GM19372 (cell line): ENCODE results near the gene BTBD10.
"Not testable (repeated sequence)": the region's sequence is repeated elsewhere in the genome, so short reads cannot be mapped to it uniquely, and the experiment has no call there.

Experiments used
- ATAC-seq: cut with Tn5 transposase; IDR thresholded peaks from one replicate; pipeline ENCODE4 v1.9.1; 2021; ENCODE audit warnings: mild to moderate bottlenecking, low read depth, moderate library complexity; ENCODE audit not compliant: unreplicated experiment

BTBD10 gene

DNA sequence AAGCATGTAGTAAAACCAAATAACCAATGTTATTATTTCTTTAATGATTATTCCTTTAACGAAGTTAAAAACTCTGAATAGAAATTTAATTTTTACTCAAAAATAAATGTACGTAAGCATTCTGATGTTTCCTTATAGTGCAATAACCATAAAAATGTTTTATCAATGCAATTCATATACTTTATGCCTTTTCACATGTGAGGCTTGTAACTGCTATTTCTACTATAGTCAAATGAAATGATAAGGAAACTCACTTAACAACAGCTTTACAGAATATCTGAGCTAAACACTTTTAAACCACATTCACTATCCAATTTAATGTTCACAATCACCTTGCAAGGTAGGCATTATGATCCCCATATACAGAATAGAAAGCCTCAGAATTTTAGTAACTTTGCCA lies 17.4 kb downstream of the BTBD10 start:
- no peak for ATAC-seq

DNA sequence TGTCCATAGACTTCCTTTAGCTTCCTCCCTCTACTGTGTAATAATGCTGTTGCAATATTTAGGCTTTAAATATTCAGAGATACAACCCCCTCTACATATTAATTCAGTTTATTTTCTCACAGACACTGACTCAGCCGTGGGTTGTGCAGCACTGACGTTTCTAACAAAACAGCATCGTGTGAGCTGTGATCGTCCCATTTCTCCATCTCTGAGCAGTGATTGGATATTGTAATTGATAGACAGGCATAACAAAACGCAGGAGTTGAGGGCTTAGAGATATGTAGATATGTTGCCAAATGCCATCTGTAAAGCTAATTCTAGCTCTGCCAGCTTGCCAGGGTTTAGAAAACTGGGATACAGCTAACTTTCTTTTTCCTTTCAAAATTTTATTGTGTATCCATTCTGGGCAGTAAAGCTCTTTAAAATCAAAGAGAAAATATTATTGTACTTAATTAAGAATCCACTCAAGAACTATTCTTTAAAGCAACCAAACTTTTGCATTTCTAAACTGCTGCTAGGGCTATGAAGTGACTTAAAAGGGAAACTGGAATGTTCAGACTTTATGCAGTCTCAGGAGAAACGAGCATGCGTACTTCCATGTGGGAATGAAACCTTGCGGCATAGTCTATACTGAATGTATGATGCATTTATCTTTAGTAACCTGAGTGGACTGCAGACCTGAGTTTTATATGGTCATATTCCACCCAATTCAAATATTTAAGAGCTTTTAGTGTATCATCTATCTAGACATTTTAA lies 22.7 kb downstream of the BTBD10 start:
- no peak for ATAC-seq

DNA sequence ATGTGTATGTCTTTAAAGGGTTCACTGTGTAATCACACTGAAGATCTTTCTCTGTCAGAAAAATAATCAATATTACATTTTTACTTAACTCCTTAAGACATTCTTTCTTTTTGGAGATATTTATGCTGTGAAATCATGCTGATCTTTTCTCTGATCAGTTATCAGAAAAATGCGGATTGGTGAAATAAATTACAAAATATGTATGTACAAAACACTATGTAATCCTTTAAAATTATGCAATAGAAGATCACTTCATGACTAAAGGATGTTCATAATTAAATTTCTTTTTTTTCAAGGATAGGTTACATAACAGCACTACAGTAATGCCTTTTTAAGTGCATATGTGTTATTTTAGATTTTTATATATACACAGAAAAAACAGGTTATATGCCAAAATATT lies 24.7 kb downstream of the BTBD10 start:
- no peak for ATAC-seq

DNA sequence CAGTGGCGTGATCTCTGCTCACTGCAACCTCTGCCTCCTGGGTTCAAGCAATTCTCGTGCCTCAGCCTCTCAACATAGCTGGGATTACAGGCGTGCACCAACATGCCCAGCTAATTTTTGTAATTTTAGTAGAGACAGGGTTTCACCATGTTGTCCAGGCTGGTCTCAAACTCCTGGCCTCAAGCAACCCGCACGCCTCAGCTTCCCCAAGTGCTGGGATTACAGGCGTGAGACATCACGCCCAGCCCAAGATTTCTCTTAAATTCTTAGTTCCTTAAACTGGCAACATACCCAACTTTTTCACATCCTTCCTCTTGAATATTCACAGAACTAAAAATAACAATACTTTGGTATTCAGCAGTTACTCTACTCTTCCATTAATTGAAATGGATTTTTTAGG lies 26.2 kb downstream of the BTBD10 start:
- not testable (repeated sequence) for ATAC-seq

DNA sequence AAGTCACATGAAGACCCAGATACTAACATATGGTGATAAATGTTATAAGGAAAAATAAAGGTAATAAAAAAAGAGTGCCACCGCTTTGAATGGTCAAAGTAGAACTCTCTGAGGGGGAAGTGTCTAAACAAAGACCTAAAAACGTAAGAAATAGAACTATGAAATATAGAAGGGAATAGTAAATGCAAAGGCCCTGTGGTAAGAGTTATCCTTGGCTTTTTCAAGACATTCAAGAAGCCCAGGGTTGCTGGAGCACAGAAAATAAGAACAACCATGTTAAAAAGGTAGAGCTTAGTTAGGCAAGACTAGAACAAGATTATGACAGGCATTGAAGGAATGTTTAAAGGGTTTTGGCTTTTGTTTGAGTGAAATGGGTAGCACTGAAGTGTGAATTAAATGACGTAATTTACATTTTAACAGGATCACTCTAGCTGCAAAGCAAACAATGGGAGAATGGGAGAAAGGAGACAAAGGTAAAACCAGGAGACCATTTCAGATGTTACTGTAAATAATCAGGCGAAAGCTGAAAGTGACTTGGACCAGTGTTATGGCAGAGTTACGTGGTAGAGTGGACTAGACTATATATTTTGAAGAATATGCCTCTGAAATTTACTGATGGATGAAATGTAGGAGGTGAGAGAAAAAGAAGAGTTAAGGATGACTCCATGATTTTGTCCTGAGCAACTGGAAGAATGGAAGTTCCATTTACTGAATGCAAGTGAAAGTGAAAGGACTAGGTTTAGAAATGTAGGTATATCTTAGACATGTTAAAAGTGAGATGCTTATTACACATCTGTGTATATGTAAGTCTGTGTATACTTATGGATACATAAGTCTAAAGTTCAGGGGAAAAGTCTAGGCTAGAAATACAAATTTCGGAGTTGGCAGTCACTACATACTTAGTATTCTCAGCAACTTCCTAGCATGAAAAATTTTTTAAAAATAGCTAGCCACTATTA lies 28.5 kb downstream of the BTBD10 start:
- no peak for ATAC-seq

DNA sequence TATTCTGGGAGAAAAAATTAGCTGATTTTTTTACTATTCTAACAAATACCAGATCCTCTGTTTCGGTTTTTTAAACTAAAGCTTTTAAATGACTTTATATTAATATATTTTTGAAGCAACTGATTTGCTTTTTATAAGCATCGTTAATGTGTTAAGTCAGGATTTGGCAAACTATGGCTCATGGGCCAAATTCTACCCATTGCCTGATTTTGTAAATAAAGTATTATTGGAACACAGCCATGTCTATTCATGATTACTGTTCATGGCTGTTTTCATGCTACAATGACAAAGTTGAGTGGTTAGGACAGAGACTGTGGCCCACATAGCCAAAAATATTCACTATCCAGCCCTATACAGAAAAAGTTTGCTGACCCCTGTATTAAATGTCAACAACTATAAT lies 29.6 kb downstream of the BTBD10 start:
- ATAC-seq = no peak

DNA sequence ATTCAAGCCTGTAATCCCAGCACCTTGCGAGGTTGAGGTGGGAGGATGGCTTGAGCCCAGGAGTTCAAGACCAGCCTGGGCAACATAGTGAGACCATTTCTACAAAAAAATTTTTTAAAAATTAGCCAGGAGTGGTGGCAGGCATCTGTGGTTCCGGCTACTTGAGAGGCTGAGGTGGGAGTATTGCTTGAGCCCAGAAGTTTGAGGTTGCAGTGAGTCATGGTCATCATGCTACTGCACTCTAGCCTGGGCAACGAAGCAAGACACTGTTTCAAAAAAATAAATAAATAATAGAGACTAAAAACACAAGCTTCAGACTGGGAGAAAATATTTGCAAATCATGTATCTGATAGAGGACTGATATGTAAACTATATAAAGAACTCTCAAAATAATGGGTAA lies 33.2 kb downstream of the BTBD10 start:
- ATAC-seq = no peak

DNA sequence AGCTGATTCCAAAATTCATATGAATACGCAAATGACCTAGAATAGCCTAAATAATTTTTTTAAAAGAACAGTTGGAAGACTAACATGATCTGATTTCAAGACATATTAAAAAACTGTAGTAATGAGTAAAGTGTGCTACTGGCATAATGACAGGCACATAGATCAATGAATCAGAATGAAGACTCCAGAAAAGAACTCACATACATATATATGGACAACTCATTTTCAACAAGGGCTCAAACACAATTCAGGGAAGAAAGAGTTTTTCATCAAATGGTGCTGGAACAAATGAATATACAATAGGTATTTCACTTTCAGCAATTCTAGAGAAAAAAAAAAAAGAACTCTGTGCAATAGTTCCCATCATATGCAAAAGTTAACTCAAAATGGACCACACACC lies 33.7 kb downstream of the BTBD10 start:
- no peak for ATAC-seq

DNA sequence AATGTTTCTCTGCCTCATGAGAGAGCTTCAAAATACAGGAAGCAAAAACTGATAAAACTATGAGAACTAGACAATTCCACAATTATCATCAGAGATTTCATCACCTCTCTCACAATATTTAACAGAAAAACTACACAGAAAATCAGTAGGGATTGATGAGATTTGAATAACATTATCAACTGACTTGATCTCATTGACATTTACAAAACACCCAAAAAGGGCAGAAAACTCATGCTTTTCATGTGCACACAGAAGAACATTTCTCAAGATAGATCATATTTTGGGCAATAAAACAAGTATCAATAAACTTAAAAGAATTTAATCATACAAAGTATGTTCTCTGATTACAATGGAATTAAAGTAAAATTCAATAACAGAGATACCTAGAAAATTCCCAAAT lies 35.6 kb downstream of the BTBD10 start:
- ATAC-seq = no peak

DNA sequence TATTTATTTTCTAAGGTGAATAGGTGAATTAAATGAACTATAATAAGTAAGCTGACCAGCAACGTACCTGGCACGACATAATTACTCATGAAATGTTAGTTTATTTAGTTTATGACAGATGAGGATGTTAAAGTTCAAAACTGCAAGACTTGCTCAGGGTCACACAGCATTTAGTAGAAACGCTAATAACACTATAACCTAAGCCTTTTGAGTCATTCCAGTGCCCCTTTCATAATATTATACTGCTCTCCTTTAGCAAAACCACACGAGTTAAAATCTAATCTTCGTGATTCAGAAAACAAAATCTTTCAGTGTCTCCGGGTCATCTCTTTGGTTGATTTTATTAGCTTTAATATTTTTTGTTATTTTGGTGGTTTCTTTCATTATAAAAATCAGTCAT lies 39.6 kb downstream of the BTBD10 start:
- no peak for ATAC-seq

DNA sequence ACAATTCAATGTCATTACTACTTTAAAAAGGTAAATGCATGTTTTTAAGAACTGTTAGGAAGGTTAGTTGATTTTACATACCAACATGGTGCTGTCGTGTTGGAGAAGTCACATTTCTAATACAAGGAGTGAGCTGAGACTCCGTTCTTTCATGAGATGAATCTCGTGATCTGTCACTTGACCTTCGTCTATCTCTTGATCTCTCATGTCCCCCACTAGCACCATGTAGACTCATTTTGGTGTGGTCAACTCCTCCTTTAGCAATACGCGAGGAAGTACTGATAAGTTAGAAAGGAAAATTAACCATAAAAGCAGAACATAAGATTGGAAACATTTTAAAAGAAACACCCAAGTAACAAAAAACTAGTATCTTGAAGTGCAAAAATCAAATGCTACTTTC lies 41.5 kb downstream of the BTBD10 start:
- ATAC-seq = no peak

DNA sequence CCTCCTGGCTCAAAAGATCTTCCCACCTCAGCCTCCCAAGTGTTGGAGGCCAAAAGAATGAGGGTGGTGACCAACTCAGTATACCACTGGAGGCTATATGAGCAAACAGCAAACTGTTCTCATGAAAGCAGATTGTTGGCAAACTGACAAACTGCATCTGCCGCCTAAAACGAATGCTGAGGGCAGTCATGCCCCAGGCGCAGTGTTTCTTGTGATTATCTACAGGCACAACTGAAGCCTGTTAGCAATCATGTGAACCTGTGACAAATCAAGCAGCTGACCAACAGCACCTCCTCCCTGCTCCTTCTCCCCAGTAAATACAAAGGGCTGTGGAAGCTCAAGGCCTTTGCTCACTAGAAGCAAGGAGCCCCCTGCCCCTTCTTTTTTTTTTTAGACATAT lies 47.8 kb downstream of the BTBD10 start:
- ATAC-seq = no peak

DNA sequence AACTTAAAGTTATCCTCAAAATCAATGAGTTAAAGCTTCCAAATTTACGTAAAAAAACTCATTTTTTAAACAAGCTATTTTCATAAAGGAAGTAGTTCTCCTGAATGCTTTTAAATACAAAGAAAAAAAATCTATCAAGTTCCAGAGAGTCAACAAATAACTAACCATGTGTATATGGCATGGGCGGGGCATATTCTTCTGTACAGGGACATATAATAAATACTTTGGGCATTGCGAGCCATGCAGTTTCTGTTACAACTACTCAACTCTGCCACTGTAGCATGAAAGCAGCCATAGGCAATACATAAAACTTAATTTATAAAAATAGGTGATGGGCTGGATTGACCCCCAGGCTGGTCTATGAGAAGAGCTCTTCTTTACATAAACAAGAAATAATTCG lies 57.8 kb downstream of the BTBD10 start:
- ATAC-seq = no peak

DNA sequence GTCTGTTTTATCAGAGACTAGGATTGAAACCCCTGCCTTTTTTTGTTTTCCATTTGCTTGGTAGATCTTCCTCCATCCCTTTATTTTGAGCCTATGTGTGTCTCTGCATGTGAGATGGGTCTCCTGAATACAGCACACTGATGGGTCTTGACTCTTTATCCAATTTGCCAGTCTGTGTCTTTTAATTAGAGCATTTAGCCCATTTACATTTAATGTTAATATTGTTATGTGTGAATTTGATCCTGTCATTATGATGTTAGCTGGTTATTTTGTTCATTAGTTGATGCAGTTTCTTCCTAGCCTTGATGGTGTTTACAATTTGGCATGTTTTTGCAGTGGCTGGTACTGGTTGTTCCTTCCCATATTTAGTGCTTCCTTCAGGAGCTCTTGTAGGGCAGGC lies 64.7 kb downstream of the BTBD10 start:
- not testable (repeated sequence) for ATAC-seq

DNA sequence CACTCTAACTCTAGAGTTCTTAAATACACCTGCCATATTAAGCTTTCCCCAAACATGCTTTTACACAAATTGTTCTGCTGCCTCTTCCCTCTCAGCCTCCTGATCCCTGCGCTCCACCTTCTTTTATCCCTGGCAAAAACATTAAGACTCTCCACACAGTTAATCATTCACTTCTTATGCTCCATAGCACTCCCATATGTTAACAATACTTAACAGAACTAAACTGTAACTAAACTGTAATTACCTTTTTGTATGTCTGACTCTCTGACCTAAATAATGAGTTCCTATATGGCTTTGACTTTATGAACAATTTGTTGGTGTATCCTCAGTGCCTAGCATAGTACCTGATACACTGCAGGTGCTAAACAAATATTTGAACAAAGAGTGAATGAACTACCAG lies 71.8 kb downstream of the BTBD10 start:
- ATAC-seq = no peak

DNA sequence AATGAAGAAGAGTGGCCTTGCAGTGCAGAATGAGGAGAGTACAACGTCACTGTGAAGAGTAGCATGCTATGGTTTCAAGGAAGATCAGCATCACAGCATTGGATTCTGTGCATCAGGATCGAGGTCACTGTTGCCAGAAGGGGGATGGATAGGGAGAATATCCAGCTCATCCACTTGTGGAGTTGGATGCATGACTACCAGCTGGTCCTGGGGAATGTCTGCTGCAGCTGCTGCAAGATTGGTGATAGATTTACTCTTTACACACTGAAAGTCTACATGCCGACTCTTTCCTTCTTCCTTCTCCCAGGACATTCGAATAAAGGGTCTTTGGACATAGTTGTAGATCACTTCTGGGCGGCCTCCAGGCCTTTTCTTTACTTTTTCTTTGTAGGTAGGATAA lies 74.3 kb downstream of the BTBD10 start:
- ATAC-seq = no peak

DNA sequence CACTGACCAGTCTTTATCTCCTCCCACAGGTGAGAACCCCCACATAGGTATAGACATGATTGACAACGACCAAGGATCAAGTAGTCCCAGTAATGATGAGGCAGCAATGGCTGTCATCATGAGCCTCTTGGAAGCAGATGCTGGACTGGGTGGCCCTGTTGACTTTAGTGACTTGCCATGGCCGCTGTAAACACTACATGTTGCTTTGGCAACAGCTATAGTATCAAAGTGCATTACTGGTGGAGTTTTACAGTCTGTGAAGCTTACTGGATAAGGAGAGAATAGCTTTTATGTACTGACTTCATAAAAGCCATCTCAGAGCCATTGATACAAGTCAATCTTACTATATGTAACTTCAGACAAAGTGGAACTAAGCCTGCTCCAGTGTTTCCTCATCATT lies 76.5 kb downstream of the BTBD10 start:
- no peak for ATAC-seq

DNA sequence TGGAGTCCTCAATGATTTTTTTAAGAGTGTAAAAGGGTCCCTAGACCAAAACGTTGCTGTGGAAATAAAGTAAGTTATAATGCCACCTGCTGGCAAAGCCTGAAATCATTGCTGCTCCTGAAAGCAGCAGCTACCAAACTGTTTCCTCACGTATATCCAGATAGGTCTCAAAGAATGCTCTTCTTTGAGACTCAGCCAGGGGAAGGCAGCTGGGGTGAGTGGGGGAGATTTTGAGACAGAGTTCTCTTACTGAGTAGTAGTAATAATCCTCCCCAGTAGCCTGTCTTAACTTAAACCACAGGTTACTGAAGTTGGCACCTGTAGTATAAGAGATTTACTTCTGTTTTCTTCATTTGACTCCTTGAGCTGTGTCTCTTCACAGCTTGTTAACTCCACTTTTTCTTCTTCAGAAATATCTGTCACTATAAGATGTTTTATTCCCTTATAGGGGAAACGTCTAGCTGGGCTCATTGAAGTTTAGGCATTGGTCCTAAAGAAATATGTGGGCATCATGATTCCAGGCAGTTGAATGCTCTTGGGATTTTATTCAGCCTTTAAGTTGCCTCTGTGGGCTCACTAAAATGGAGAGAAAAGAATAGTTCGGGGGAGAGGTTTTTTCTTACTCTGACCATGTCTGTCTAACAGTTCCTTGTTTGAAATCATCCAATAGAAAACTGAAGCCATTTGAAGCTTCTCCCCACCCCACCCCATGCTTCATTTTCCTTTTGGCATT lies 77.9 kb downstream of the BTBD10 start:
- ATAC-seq = no peak

DNA sequence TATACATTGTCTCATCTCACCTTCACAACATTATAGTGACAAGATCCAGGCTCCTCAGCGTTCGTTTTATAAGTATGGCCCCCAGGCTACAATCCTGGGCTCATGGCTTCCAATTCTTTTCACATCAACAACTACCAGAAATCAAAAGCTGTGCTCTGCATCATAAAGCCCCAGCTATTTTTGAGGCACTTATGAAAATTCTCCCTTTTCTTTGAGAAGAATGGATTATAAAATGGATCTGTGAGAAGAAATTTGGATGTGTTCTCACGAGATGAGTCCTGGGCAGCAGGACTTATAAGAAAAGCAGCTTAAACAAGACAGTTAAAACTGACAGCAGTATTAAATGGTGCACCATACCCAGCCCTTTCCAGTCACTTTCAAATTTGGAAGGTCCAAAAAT lies 80.3 kb downstream of the BTBD10 start:
- ATAC-seq = no peak

DNA sequence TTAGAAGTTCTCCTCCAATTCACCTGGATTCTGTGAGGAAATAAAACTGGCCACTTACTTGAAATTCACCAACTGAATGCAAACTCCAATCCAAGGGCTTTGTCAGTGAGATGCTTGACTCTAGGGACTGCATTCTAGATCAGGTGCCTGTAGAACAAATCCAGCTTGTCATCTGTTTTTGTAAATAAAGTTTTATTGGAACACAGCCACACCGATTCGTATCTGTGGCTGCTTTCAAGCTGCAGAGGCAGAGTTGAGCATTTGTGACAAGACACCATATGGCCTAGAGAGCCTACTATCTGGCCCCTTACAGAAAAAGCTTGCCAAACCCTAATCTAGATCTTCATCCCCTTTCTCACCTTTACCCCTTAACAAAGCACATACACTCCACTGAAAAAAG lies 82.3 kb downstream of the BTBD10 start:
- no peak for ATAC-seq

DNA sequence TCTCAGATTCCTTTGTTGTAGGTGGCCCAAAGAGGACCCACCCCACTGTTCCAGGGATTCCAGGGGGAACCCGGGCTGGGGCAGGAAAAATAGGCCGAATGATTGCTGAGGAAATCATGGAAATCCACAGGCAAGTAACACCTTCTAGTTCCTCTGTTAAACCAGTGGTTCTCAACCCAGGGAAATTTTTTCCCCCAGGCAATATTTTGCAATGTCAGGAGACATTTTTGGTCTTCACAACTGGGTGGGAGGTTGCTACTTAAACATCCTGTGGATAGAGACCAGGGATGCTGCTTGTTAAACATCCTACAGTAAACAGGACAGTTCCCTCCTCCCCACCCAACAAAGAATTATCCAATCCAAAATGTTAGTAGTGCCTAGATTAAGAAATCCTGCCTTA lies 84.7 kb downstream of the BTBD10 start:
- ATAC-seq = no peak
